IMR-90 (cell line): Measurements from ENCODE around the gene DDHD1. TPM values are rescaled to one million over a fixed set of nuclear protein-coding genes. Genes with fewer than 3 reads are reported as not detected.

Experiments used
- ATAC-seq: fragments of 200-7000 bp; cut with Tn5 transposase; 2 replicates; pipeline ENCODE4 v1.9.1; 2020; ENCODE audit warnings: low read depth, mild to moderate bottlenecking, moderate library complexity
- BruUV-seq: library from RNA; stranded (reverse); fragments of 400-500 nt; replicated peaks from 2 replicates; lab custom pipeline; 2021; lab: Mats Ljungman, UMichigan
- CTCF ChIA-PET: fragments of 300-600 bp; formaldehyde crosslinking; extraction: SDS; loops from one replicate; lab custom pipeline; 2021; ENCODE audit warnings: antibody characterized with exemption; lab: Yijun Ruan, JAX
- POLR2A ChIA-PET: fragments of 300-600 bp; sonication (Branson Sonifier 250); formaldehyde crosslinking; loops from one replicate; lab custom pipeline; 2022; ENCODE audit warnings: antibody characterized with exemption; ENCODE audit not compliant: unreplicated experiment; lab: Charles Lee
- DNase-seq: peaks from one replicate; pipeline ENCODE4 v3.0.0; 2013
- H2AFZ ChIP-seq: replicated peaks from 2 replicates; pipeline ENCODE3; 2013; ENCODE audit warnings: low read length, mild to moderate bottlenecking; ENCODE audit not compliant: poor library complexity
- H2AK5ac ChIP-seq: 2 replicates; pipeline ENCODE4 v1.6.1; 2013; ENCODE audit warnings: low read depth, low read length, inconsistent platforms
- H2AK9ac ChIP-seq: replicated peaks from 2 replicates; pipeline ENCODE3; 2013; ENCODE audit warnings: mild to moderate bottlenecking, low read depth, low read length, moderate library complexity; ENCODE audit not compliant: poor library complexity
- H2BK120ac ChIP-seq: 2 replicates; pipeline ENCODE4 v1.6.1; 2013; ENCODE audit warnings: low read depth, low read length, inconsistent platforms
- H2BK15ac ChIP-seq: 3 replicates; pipeline ENCODE4 v1.6.1; 2013; ENCODE audit warnings: low read depth, low read length, inconsistent platforms
- H2BK20ac ChIP-seq: 2 replicates; pipeline ENCODE4 v1.6.1; 2013; ENCODE audit warnings: low read depth, mild to moderate bottlenecking, inconsistent platforms, low read length, moderate library complexity
- H2BK5ac ChIP-seq: 2 replicates; pipeline ENCODE4 v1.6.1; 2013; ENCODE audit warnings: mild to moderate bottlenecking, low read depth, low read length, inconsistent platforms; ENCODE audit not compliant: poor library complexity, severe bottlenecking
- H3K14ac ChIP-seq: replicated peaks from 2 replicates; pipeline ENCODE4 v1.6.1; 2013; ENCODE audit warnings: low read depth, low read length, inconsistent platforms
- H3K18ac ChIP-seq: 2 replicates; pipeline ENCODE4 v1.6.1; 2013; ENCODE audit warnings: low read depth, low read length, control low read depth
- H3K23ac ChIP-seq: 2 replicates; pipeline ENCODE4 v1.6.1; 2013; ENCODE audit warnings: low read depth, low read length, inconsistent platforms
- H3K27ac ChIP-seq: 2 replicates; pipeline ENCODE4 v1.5.1; 2013; ENCODE audit warnings: mild to moderate bottlenecking, control low read depth, low read length; ENCODE audit not compliant: insufficient read depth
- H3K27me3 ChIP-seq: 2 replicates; pipeline ENCODE4 v1.6.1; 2013; ENCODE audit warnings: low read length; ENCODE audit not compliant: control insufficient read depth, insufficient read depth
- H3K36me3 ChIP-seq: 2 replicates; pipeline ENCODE4 v1.6.1; 2013; ENCODE audit warnings: low read length, mixed read lengths; ENCODE audit not compliant: control insufficient read depth, insufficient read depth
- H3K4ac ChIP-seq: 2 replicates; pipeline ENCODE4 v1.6.1; 2013; ENCODE audit warnings: low read depth, low read length, inconsistent platforms
- H3K4me1 ChIP-seq: 2 replicates; pipeline ENCODE4 v1.6.1; 2013; ENCODE audit warnings: low read length, mixed read lengths; ENCODE audit not compliant: control insufficient read depth, insufficient read depth
- H3K4me2 ChIP-seq: 2 replicates; pipeline ENCODE4 v1.6.1; 2013; ENCODE audit warnings: low read depth, mild to moderate bottlenecking, control low read depth, low read length, moderate library complexity
- H3K4me3 ChIP-seq: 2 replicates; pipeline ENCODE4 v1.5.1; 2013; ENCODE audit warnings: low read depth, mild to moderate bottlenecking, control low read depth, low read length, moderate library complexity; ENCODE audit not compliant: insufficient read depth
- H3K56ac ChIP-seq: 2 replicates; pipeline ENCODE4 v1.6.1; 2013; ENCODE audit warnings: low read length, inconsistent platforms; ENCODE audit not compliant: insufficient read depth; ENCODE audit errors: extremely low read depth
- H3K79me1 ChIP-seq, 2 experiments: 2 replicates each; pipeline ENCODE4 v1.6.1; 2013; ENCODE audit warnings: low read length in 2 of 2, inconsistent platforms in 1 of 2, low read depth in 1 of 2
- H3K9ac ChIP-seq: 2 replicates; pipeline ENCODE4 v1.6.1; 2013; ENCODE audit warnings: low read depth, low read length, control low read depth
- H3K9me1 ChIP-seq: 2 replicates; pipeline ENCODE4 v1.6.1; 2013; ENCODE audit warnings: low read length, inconsistent platforms; ENCODE audit not compliant: insufficient read depth
- H3K9me3 ChIP-seq: 2 replicates; pipeline ENCODE4 v1.6.1; 2013; ENCODE audit warnings: low read length; ENCODE audit not compliant: control insufficient read depth, insufficient read depth
- H4K20me1 ChIP-seq: 2 replicates; pipeline ENCODE4 v1.6.1; 2013; ENCODE audit warnings: low read length, inconsistent platforms; ENCODE audit not compliant: insufficient read depth
- H4K5ac ChIP-seq: 2 replicates; pipeline ENCODE4 v1.6.1; 2013; ENCODE audit warnings: mild to moderate bottlenecking, low read depth, low read length, control low read depth
- H4K8ac ChIP-seq, 2 experiments: 2 replicates each; pipeline ENCODE4 v1.6.1; 2013; ENCODE audit warnings: low read depth in 2 of 2, low read length in 2 of 2, control low read depth in 1 of 2, inconsistent platforms in 1 of 2
- H4K91ac ChIP-seq: 2 replicates; pipeline ENCODE4 v1.6.1; 2013; ENCODE audit warnings: low read depth, low read length, inconsistent platforms; ENCODE audit not compliant: insufficient read depth
- CEBPB ChIP-seq: IDR thresholded peaks from 2 replicates; pipeline ENCODE4 v1.6.1; 2012; ENCODE audit warnings: low read depth, low read length, improper control_type of control experiment
- POLR2A ChIP-seq: IDR thresholded peaks from 2 replicates; pipeline ENCODE4 v1.6.1; 2012; ENCODE audit warnings: mild to moderate bottlenecking, low read depth, low read length
- WGBS, 2 experiments: methylation state at CpG; one replicate each; pipeline versions ENCODE4 v1.1.5 to v1.1.7; 2013; ENCODE audit warnings: missing lambda C conversion rate in 2 of 2; ENCODE audit not compliant: insufficient read length in 1 of 2; ENCODE audit errors: extremely low coverage in 2 of 2; 5-methylcytosine and 5-hydroxymethylcytosine counted together
- dilution Hi-C: fragments of 300-500 bp; cut with HindIII; formaldehyde crosslinking; loops from one replicate; pipeline ENCODE4 v1.14.3; 2018; ENCODE audit warnings: low sequenced_read_pairs; ENCODE audit not compliant: unreplicated experiment
- in situ Hi-C: fragments of 300-500 bp; cut with MboI; formaldehyde crosslinking; loops from 3 replicates; pipeline ENCODE4 v1.14.3; 2019; ENCODE audit warnings: low sequenced_read_pairs, inconsistent platforms, mixed read lengths
- intact Hi-C: fragments of 100-400 bp; cut with micrococcal nuclease; formaldehyde crosslinking; loops from 2 replicates; pipeline ENCODE4 v1.10.0; 2022
- polyA plus RNA-seq, 3 experiments: library from polyadenylated mRNA; depleted of rRNA; stranded (reverse); fragments of >200 nt; gene quantifications; 2 replicates each; pipeline ENCODE4 v1.2.3, GENCODE V29; 2012; ENCODE audit warnings: low replicate concordance in 1 of 3
- total RNA-seq: library from RNA; depleted of rRNA; stranded (reverse); fragments of >200 nt; gene quantifications from 2 replicates; pipeline ENCODE4 v1.2.3, GENCODE V29; 2012

DDHD1 gene
- total and polyA plus RNA-seq, 2 of the 4 experiments (the other 2 are of a cell fraction) = 4.5 to 9.0 TPM

DNA sequence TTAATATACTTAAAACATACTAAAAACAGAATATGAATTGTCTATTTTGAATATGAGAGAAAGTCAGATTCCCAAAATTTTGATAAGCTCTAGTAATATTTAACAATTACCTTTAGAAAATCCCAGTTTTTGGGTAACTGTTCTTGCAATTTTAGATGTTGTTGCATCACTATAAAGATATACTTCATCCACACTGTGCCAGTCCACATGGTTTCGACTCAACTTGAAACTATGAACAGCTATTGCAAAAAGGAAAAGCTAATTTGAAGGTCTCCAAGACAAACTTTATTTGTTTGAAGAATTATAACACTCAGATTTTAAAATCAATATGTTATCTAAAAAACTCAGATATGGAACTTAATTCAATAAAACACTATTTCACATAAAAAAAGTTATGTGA lies 59.9 kb downstream of the DDHD1 start:
- no peak overlapping the region for H3K9ac ChIP-seq
- no peak overlapping the region for H3K14ac ChIP-seq
- H4K20me1 ChIP-seq = no peaks in the 10 kb centered on the region
- intact Hi-C loops (no loop called here), in situ Hi-C loops (no loop called here), dilution Hi-C loops (no loop called here)
- H4K8ac ChIP-seq = no peak overlapping the region
- H3K56ac ChIP-seq = no peak overlapping the region
- no peak overlapping the region for H3K23ac ChIP-seq
- H3K36me3 ChIP-seq = 0 out of 2 replicates have a peak, but pooled peaks cover 1% of the 10 kb centered on the region
- no peak overlapping the region for H2BK15ac ChIP-seq
- no peak overlapping the region for H4K5ac ChIP-seq
- CTCF ChIA-PET = no interaction called here
- no peak overlapping the region for H2AK5ac ChIP-seq
- no CpG with 5 or more reads among the region's 1 CpG for WGBS, 2 experiments
- H3K27me3 ChIP-seq = no peaks in the 10 kb centered on the region
- no TSS peak for BruUV-seq
- POLR2A ChIA-PET = no interaction called here
- no peaks in the 10 kb centered on the region for H3K79me1 ChIP-seq
- H2AFZ ChIP-seq = no peak overlapping the region
- no peaks in the 10 kb centered on the region for H3K9me1 ChIP-seq
- TF ChIP-seq POLR2A (no peak), CEBPB (peak; percentile 89)
- no peak overlapping the region for H2BK20ac ChIP-seq
- no peak overlapping the region for H3K18ac ChIP-seq
- no peaks in the 10 kb centered on the region for H3K9me3 ChIP-seq
- H2BK120ac ChIP-seq = no peak overlapping the region
- no peak overlapping the region for H3K27ac ChIP-seq
- H3K4me3 ChIP-seq = no peak overlapping the region
- H3K4me2 ChIP-seq = no peak overlapping the region
- H3K4me1 ChIP-seq = no peaks in the 10 kb centered on the region
- H4K91ac ChIP-seq = no peak overlapping the region
- no peak overlapping the region for H2BK5ac ChIP-seq
- no peak overlapping the region for H3K4ac ChIP-seq
- ATAC-seq (no peak), DNase-seq (peak; percentile 64)
- no peak overlapping the region for H2AK9ac ChIP-seq
